ENCODE data around the gene EFNA3. TPM values are rescaled to one million over a fixed set of nuclear protein-coding genes. Genes with fewer than 3 reads are reported as not detected.

Gene EFNA3
- total and polyA plus RNA-seq, 9 of the 15 experiments (the other 6 are each of a cell fraction or from before 2014, with no cell fraction given): 0.59 to 7.9 (median 4.7) TPM

DNA sequence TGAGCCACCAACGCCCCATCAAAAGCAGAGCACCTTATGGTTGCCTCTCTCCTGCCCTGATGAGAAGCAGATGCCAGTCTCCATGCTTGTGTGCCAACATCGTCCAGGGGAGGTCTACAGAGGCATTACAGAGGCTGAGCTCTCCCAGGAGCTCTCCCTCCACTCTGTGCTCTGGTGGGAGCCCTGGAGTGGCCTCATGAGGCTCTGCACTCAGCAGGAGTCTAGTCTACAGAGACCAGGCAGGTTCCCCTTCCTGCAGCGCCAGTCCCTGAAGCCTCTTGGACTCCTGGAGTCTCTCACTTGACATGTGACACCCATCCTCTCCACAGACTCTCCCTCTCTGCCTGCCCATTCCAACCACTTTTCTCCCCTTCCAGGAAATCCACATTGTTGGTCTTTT is 41.6 kb upstream of the EFNA3 start:
- WGBS (ENCODE audit: insufficient coverage, low coverage, missing lambda C conversion rate): 30% methylated on average over 3 of the region's 3 CpGs
- Histone ChIP-seq H3K9me3 (replicated peaks; ENCODE audit: control insufficient read depth, insufficient read depth, low read depth, low read length) (no peaks in the 10 kb centered on the region), H3K9me1 (ENCODE audit: control insufficient read depth, insufficient read depth, low read length) (no peaks in the 10 kb centered on the region), H3K4me2 (ENCODE audit: insufficient read depth, low read length) (no peak overlapping the region), H4K20me1 (replicated peaks; ENCODE audit: control insufficient read depth, insufficient read depth, low read length) (no peaks in the 10 kb centered on the region), H3K4me1 (replicated peaks in 1 of 2; ENCODE audit: control insufficient read depth in 2 of 2, insufficient read depth in 2 of 2, low read length in 2 of 2) (peaks cover 3% of the 10 kb centered on the region in 2 experiments; a peak in 2 of 5 replicates), H3K27me3 (ENCODE audit: control insufficient read depth in 2 of 2, insufficient read depth in 2 of 2, low read length in 2 of 2) (peaks cover 0 to 23% of the 10 kb centered on the region in 2 experiments; a peak in 3 of 5 replicates), H3K79me2 (ENCODE audit: control insufficient read depth, insufficient read depth, low read length) (no peaks in the 10 kb centered on the region), H3K4me3 (no peak overlapping the region), H3K36me3 (ENCODE audit: control insufficient read depth, insufficient read depth, low read length) (no peaks in the 10 kb centered on the region), H3K27ac (ENCODE audit: extremely low read depth, low read depth, low read length) (no peak overlapping the region), H3K9ac (ENCODE audit: insufficient read depth in 1 of 2, low read depth in 2 of 2, low read length in 2 of 2) (peak overlapping the region in 1 of 2 experiments; percentile 6; a peak in 1 of 4 replicates), H2AFZ (ENCODE audit: low read depth, low read length) (no peak overlapping the region)
- DNase-seq (ENCODE audit: extremely low read depth in 1 of 4, low spot score in 3 of 4): no peak
- ChIA-PET POLR2A (interaction anchor here (0.5 kb wide), 1 partner anchor 51 kb away, joined by 3 read pairs; no protein-coding TSS in a partner anchor), CTCF (ENCODE audit: low intra/inter-chr PET ratio) (interaction anchor here (0.7 kb wide), 1 partner anchor 42 kb away, joined by 3 read pairs; the partner anchor contains the start of gene EFNA3)
- BruUV-seq (replicated peaks): no TSS peak
- no peak for ATAC-seq
- intact Hi-C loops (cut with micrococcal nuclease) (no loop called here), in situ Hi-C loops (cut with MboI) (no loop called here)
- FAIRE-seq: no peak
- TF ChIP-seq LARP7 (IDR thresholded peaks at IDR 0.05) (no peak), HSF4 (CRISPR knock-in tag; IDR thresholded peaks at IDR 0.05; ENCODE audit: borderline replicate concordance) (no peak), ZNF436 (CRISPR knock-in tag; IDR thresholded peaks at IDR 0.05) (no peak), ZNF41 (CRISPR knock-in tag; conservative IDR thresholded peaks at IDR 0.05) (no peak), PHTF2 (CRISPR knock-in tag; IDR thresholded peaks at IDR 0.05) (no peak), ILF3 (IDR thresholded peaks at IDR 0.05; ENCODE audit: borderline replicate concordance) (no peak), ZFP30 (CRISPR knock-in tag; IDR thresholded peaks at IDR 0.05; ENCODE audit: borderline replicate concordance) (no peak), ZFX (CRISPR knock-in tag; IDR thresholded peaks at IDR 0.05) (no peak), TRIM24 (IDR thresholded peaks at IDR 0.05) (no peak), IFI16 (CRISPR knock-in tag; IDR thresholded peaks at IDR 0.05) (no peak)
- TF ChIP-seq, protein P1, sequence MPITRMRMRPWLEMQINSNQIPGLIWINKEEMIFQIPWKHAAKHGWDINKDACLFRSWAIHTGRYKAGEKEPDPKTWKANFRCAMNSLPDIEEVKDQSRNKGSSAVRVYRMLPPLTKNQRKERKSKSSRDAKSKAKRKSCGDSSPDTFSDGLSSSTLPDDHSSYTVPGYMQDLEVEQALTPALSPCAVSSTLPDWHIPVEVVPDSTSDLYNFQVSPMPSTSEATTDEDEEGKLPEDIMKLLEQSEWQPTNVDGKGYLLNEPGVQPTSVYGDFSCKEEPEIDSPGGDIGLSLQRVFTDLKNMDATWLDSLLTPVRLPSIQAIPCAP (CRISPR knock-in tag; IDR thresholded peaks at IDR 0.05; ENCODE audit: borderline replicate concordance): no peak
- TF ChIP-seq, protein P2, sequence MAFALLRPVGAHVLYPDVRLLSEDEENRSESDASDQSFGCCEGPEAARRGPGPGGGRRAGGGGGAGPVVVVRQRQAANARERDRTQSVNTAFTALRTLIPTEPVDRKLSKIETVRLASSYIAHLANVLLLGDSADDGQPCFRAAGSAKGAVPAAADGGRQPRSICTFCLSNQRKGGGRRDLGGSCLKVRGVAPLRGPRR (CRISPR knock-in tag; IDR thresholded peaks at IDR 0.05): no peak
- TF ChIP-seq, protein P3, sequence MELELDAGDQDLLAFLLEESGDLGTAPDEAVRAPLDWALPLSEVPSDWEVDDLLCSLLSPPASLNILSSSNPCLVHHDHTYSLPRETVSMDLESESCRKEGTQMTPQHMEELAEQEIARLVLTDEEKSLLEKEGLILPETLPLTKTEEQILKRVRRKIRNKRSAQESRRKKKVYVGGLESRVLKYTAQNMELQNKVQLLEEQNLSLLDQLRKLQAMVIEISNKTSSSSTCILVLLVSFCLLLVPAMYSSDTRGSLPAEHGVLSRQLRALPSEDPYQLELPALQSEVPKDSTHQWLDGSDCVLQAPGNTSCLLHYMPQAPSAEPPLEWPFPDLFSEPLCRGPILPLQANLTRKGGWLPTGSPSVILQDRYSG (tag; conservative IDR thresholded peaks at IDR 0.05; ENCODE audit: low read depth): no peak
- TF ChIP-seq, protein P4, sequence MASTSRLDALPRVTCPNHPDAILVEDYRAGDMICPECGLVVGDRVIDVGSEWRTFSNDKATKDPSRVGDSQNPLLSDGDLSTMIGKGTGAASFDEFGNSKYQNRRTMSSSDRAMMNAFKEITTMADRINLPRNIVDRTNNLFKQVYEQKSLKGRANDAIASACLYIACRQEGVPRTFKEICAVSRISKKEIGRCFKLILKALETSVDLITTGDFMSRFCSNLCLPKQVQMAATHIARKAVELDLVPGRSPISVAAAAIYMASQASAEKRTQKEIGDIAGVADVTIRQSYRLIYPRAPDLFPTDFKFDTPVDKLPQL (IDR thresholded peaks at IDR 0.05; ENCODE audit: extremely low read depth, insufficient read length): no peak
